ENCODE measurements around the gene RIMBP3C. TPM values are rescaled to one million over a fixed set of nuclear protein-coding genes. Genes with fewer than 3 reads are reported as not detected.
"Not testable (repeated sequence)": the region's sequence is repeated elsewhere in the genome, so short reads cannot be mapped to it uniquely, and the experiment has no call there.

RIMBP3C gene
- total and polyA plus RNA-seq, 2 of the 8 experiments (the other 6 are each of a cell fraction or from before 2014, with no cell fraction given) = 0.08 TPM; not detected in 1

DNA sequence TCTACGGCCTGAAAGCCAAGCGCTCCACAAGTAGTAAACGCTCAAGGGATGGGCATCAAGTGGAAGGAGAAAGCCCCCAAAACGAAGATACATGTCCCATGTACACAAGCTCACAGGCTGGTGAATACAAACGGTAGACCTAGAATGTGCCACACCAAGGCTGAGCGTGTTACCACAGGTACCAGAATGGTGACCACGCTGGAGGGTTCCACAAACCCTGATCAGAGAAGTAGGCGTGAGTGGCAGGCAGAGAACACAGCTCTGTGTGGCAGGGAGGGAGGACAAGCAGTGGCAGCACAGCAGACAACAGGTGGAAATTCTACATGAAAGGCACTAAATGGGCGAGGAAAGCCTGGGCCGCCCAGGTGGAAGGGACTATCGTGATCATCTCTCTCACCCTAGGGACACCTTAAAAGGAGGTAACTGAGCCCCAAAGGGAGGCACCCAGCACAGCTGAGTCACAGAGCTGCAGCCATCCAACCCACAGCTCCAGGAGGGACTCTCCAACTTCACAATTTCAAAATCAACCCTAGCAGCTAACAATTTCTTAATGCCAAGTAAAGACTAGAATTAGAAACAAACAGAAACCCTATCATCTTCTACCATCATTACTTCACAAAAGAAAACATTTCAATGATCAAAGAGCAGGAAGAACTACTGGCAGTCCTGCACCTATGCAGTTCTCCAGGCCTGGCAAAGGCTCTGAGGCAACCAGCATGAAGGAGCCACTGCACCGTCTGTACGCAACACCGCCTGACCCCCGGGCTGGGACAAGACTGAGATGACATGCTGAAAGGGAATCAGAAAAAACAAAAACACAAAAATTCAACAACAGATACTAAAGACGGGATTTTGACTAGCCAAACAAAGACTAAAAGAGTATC is 51.4 kb downstream of the RIMBP3C start:
- H4K20me1 ChIP-seq (replicated peaks in 1 of 2; ENCODE audit: control insufficient read depth in 1 of 2, insufficient read depth in 2 of 2, low read length in 2 of 2); H2AK5ac ChIP-seq (ENCODE audit: low read depth, low read length); H3K23me2 ChIP-seq (ENCODE audit: low read depth, low read length); DNase-seq (ENCODE audit: low read depth in 1 of 2, low spot score in 2 of 2); H2AFZ ChIP-seq (ENCODE audit: low read length); H3K4me2 ChIP-seq (ENCODE audit: insufficient read depth in 1 of 2, low read depth in 2 of 2, low read length in 2 of 2); H3K56ac ChIP-seq (replicated peaks; ENCODE audit: insufficient read length, low read depth, low read length); H3K4me3 ChIP-seq (ENCODE audit: extremely low read depth in 1 of 4, insufficient read depth in 2 of 4, low read depth in 3 of 4, low read length in 4 of 4); H2BK5ac ChIP-seq (ENCODE audit: low read depth, low read length); H3K9ac ChIP-seq (replicated peaks in 1 of 4; ENCODE audit: extremely low read depth in 1 of 4, low read depth in 3 of 4, low read length in 3 of 4); H4K8ac ChIP-seq (ENCODE audit: extremely low read depth, insufficient read depth, low read length); H4K91ac ChIP-seq (replicated peaks; ENCODE audit: insufficient read length, low read length); H3K4me1 ChIP-seq (replicated peaks in 1 of 4; ENCODE audit: control insufficient read depth in 3 of 4, insufficient read depth in 4 of 4, low read length in 3 of 4); H4K5ac ChIP-seq (ENCODE audit: insufficient read length, low read depth, low read length); H2BK12ac ChIP-seq (ENCODE audit: low read depth, low read length); H3K9me3 ChIP-seq (ENCODE audit: insufficient read depth in 2 of 2, low read depth in 1 of 2, low read length in 1 of 2); CTCF ChIA-PET (ENCODE audit: partially characterized antibody); H3K14ac ChIP-seq (ENCODE audit: insufficient read length); H3K79me2 ChIP-seq (ENCODE audit: control insufficient read depth in 1 of 2, insufficient read depth in 2 of 2, low read length in 2 of 2); H3K79me1 ChIP-seq (ENCODE audit: low read depth, low read length); H3K27ac ChIP-seq (ENCODE audit: low read depth, low read length); H2BK120ac ChIP-seq (replicated peaks; ENCODE audit: low read depth, low read length); H3K23ac ChIP-seq (ENCODE audit: insufficient read length); H3K18ac ChIP-seq (ENCODE audit: extremely low read depth, low read length); H3K4ac ChIP-seq (replicated peaks; ENCODE audit: insufficient read length, low read depth, low read length); H3K27me3 ChIP-seq (replicated peaks in 1 of 4; ENCODE audit: control insufficient read depth in 3 of 4, extremely low read depth in 1 of 4, insufficient read depth in 3 of 4, low read length in 3 of 4); POLR2A ChIA-PET (ENCODE audit: partially characterized antibody); H2BK15ac ChIP-seq (ENCODE audit: low read length); FAIRE-seq; H2BK20ac ChIP-seq (ENCODE audit: low read length); H3K36me3 ChIP-seq (ENCODE audit: control insufficient read depth in 2 of 4, insufficient read depth in 4 of 4, low read length in 3 of 4): not testable (repeated sequence)
- no CpG with 5 or more reads among the region's 16 CpGs for WGBS, 2 experiments (ENCODE audit: extremely low coverage in 1 of 2, insufficient coverage in 1 of 2, insufficient read length in 1 of 2, insufficient replicate concordance in 2 of 2, low coverage in 1 of 2, low lambda C conversion rate in 2 of 2, missing lambda C conversion rate in 1 of 2)

DNA sequence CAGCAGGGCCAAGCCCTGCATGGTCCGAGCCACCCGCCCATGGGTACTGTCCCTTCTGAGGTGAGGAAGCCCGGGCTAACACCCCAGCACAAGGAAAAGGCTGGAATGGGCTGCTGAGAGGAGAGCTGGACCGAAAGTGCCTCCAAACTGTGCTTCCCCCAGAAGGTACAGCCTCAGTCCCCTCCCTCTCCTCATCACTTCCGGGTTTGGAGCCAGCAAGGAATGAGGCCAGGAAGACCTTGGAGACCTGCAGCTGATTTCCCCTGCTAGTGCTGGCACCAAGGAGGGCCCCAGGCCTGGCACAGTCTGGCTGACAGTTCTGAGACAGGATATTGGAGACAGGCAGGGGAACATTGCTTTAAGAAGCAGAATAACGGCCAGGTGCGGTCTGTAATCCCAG is 52.8 kb downstream of the RIMBP3C start:
- H3K14ac ChIP-seq (ENCODE audit: insufficient read length); H3K27me3 ChIP-seq (replicated peaks in 1 of 4; ENCODE audit: control insufficient read depth in 3 of 4, extremely low read depth in 1 of 4, insufficient read depth in 3 of 4, low read length in 3 of 4); H3K23ac ChIP-seq (ENCODE audit: insufficient read length); POLR2A ChIA-PET (ENCODE audit: partially characterized antibody); H2BK120ac ChIP-seq (replicated peaks; ENCODE audit: low read depth, low read length); H4K8ac ChIP-seq (ENCODE audit: extremely low read depth, insufficient read depth, low read length); H2BK5ac ChIP-seq (ENCODE audit: low read depth, low read length); H4K5ac ChIP-seq (ENCODE audit: insufficient read length, low read depth, low read length); H2BK20ac ChIP-seq (ENCODE audit: low read length); H2AFZ ChIP-seq (ENCODE audit: low read length); CTCF ChIA-PET (ENCODE audit: partially characterized antibody); H3K36me3 ChIP-seq (ENCODE audit: control insufficient read depth in 2 of 4, insufficient read depth in 4 of 4, low read length in 3 of 4); H3K18ac ChIP-seq (ENCODE audit: extremely low read depth, low read length); H2BK15ac ChIP-seq (ENCODE audit: low read length); H3K56ac ChIP-seq (replicated peaks; ENCODE audit: insufficient read length, low read depth, low read length); H3K9ac ChIP-seq (replicated peaks in 1 of 4; ENCODE audit: extremely low read depth in 1 of 4, low read depth in 3 of 4, low read length in 3 of 4); H3K9me3 ChIP-seq (ENCODE audit: insufficient read depth in 2 of 2, low read depth in 1 of 2, low read length in 1 of 2); H2AK5ac ChIP-seq (ENCODE audit: low read depth, low read length); H3K79me1 ChIP-seq (ENCODE audit: low read depth, low read length); H3K4me1 ChIP-seq (replicated peaks in 1 of 4; ENCODE audit: control insufficient read depth in 3 of 4, insufficient read depth in 4 of 4, low read length in 3 of 4); H4K20me1 ChIP-seq (replicated peaks in 1 of 2; ENCODE audit: control insufficient read depth in 1 of 2, insufficient read depth in 2 of 2, low read length in 2 of 2); H3K23me2 ChIP-seq (ENCODE audit: low read depth, low read length); H3K27ac ChIP-seq (ENCODE audit: low read depth, low read length); FAIRE-seq; H3K4me2 ChIP-seq (ENCODE audit: insufficient read depth in 1 of 2, low read depth in 2 of 2, low read length in 2 of 2); DNase-seq (ENCODE audit: low read depth in 1 of 2, low spot score in 2 of 2); H3K4ac ChIP-seq (replicated peaks; ENCODE audit: insufficient read length, low read depth, low read length); H2BK12ac ChIP-seq (ENCODE audit: low read depth, low read length); H3K4me3 ChIP-seq (ENCODE audit: extremely low read depth in 1 of 4, insufficient read depth in 2 of 4, low read depth in 3 of 4, low read length in 4 of 4); H3K79me2 ChIP-seq (ENCODE audit: control insufficient read depth in 1 of 2, insufficient read depth in 2 of 2, low read length in 2 of 2); H4K91ac ChIP-seq (replicated peaks; ENCODE audit: insufficient read length, low read length): not testable (repeated sequence)
- WGBS, 2 experiments (ENCODE audit: extremely low coverage in 1 of 2, insufficient coverage in 1 of 2, insufficient read length in 1 of 2, insufficient replicate concordance in 2 of 2, low coverage in 1 of 2, low lambda C conversion rate in 2 of 2, missing lambda C conversion rate in 1 of 2) = no CpG with 5 or more reads among the region's 7 CpGs
